SK-N-SH (cell line): ENCODE results near the gene COL4A4. TPM values are rescaled to one million over a fixed set of nuclear protein-coding genes. Genes with fewer than 3 reads are reported as not detected.

ENCODE experiments used
- CTCF ChIA-PET: fragments of 300-600, 350-600 bp; formaldehyde crosslinking; extraction: SDS; loops from one replicate; lab custom pipeline; 2021; lab: Yijun Ruan, JAX
- POLR2A ChIA-PET: fragments of 350-600 bp; sonication (Branson Sonifier 250); formaldehyde crosslinking; extraction: SDS; loops from one replicate; lab custom pipeline; 2020; ENCODE audit warnings: antibody characterized with exemption, inconsistent platforms; lab: Yijun Ruan, JAX
- DNase-seq: peaks from one replicate; pipeline ENCODE4 v3.0.0; 2012
- H2AFZ ChIP-seq: fragments of 200-600 bp; sonication (generic); 2 replicates; pipeline ENCODE4 v1.8.1; 2016; ENCODE audit warnings: antibody characterized with exemption, mild to moderate bottlenecking, low read depth
- H3F3A ChIP-seq: fragments of 200-600 bp; sonication (generic); replicated peaks from 2 replicates; pipeline ENCODE3; 2016; ENCODE audit warnings: antibody characterized with exemption, mild to moderate bottlenecking; ENCODE audit not compliant: insufficient read depth
- H3K27ac ChIP-seq, 2 experiments: fragments of 200-500 bp in 1 of 2; fragments of 200-600 bp in 1 of 2; sonication (Bioruptor generic) in 1 of 2; sonication (generic), shearing (Covaris generic) in 1 of 2; 2 replicates each; pipeline versions ENCODE4 v1.5.1 to v1.6.1; 2014 to 2016; ENCODE audit warnings: low read depth in 2 of 2, inconsistent platforms in 1 of 2, low read length in 1 of 2, mild to moderate bottlenecking in 1 of 2, mixed read lengths in 1 of 2
- H3K27me3 ChIP-seq: fragments of 200-600 bp; sonication (generic), shearing (Covaris generic); 2 replicates; pipeline ENCODE4 v1.6.1; 2016; ENCODE audit warnings: mixed run types; ENCODE audit not compliant: insufficient read depth
- H3K36me3 ChIP-seq, 2 experiments: fragments of 200-500 bp in 1 of 2; fragments of 200-600 bp in 1 of 2; sonication (Bioruptor generic) in 1 of 2; sonication (generic) in 1 of 2; replicated peaks in 1 of 2; 2 replicates each; pipeline versions ENCODE3 to v1.5.1; 2014 to 2016; ENCODE audit warnings: low read length in 1 of 2, mild to moderate bottlenecking in 1 of 2; ENCODE audit not compliant: insufficient read depth in 2 of 2, control insufficient read depth in 1 of 2
- H3K4me1 ChIP-seq, 2 experiments: fragments of 200-500 bp in 1 of 2; fragments of 200-600 bp in 1 of 2; sonication (Bioruptor generic) in 1 of 2; sonication (generic), shearing (Covaris generic) in 1 of 2; 2 replicates each; pipeline versions ENCODE4 v1.5.1 to v1.6.1; 2014 to 2016; ENCODE audit warnings: low read depth in 1 of 2, low read length in 1 of 2, mixed run types in 1 of 2; ENCODE audit not compliant: insufficient read depth in 2 of 2, control insufficient read depth in 1 of 2
- H3K4me2 ChIP-seq: fragments of 200-600 bp; sonication (generic), shearing (Covaris generic); 2 replicates; pipeline ENCODE4 v1.6.1; 2017; ENCODE audit warnings: mixed run types
- H3K4me3 ChIP-seq, 2 experiments: fragments of 200-500 bp in 1 of 2; fragments of 200-600 bp in 1 of 2; sonication (Bioruptor generic) in 1 of 2; sonication (generic), shearing (Covaris generic) in 1 of 2; 2 replicates each; pipeline versions ENCODE4 v1.5.1 to v1.8.1; 2014 to 2016; ENCODE audit warnings: low read depth in 2 of 2, inconsistent platforms in 1 of 2, low read length in 1 of 2, mild to moderate bottlenecking in 1 of 2, mixed read lengths in 1 of 2, moderate library complexity in 1 of 2
- H3K79me2 ChIP-seq: fragments of 200-600 bp; sonication (generic); 2 replicates; pipeline ENCODE4 v1.8.1; 2017; ENCODE audit warnings: mild to moderate bottlenecking; ENCODE audit not compliant: insufficient read depth
- H3K9ac ChIP-seq: fragments of 200-600 bp; sonication (generic); 2 replicates; pipeline ENCODE4 v1.6.1; 2017; ENCODE audit warnings: mixed run types
- H3K9me2 ChIP-seq: fragments of 200-600 bp; sonication (generic); 2 replicates; pipeline ENCODE4 v1.6.1; 2017; ENCODE audit warnings: mixed run types
- H3K9me3 ChIP-seq: fragments of 200-600 bp; sonication (generic); 2 replicates; pipeline ENCODE4 v1.6.1; 2017; ENCODE audit warnings: mixed run types, mild to moderate bottlenecking, moderate library complexity
- H4K20me1 ChIP-seq: fragments of 200-600 bp; sonication (generic); 2 replicates; pipeline ENCODE4 v1.6.1; 2017; ENCODE audit warnings: mild to moderate bottlenecking, mixed run types; ENCODE audit not compliant: insufficient read depth
- EP300 ChIP-seq, 2 experiments: IDR thresholded peaks; 2 replicates each; pipeline versions ENCODE4 v1.4.0 to v1.6.1; 2012; ENCODE audit warnings: borderline replicate concordance in 1 of 2, low read depth in 1 of 2, low read length in 1 of 2
- FOXM1 ChIP-seq: IDR thresholded peaks from 2 replicates; pipeline ENCODE4 v1.4.0; 2012; ENCODE audit warnings: low read depth, mild to moderate bottlenecking
- GABPA ChIP-seq: IDR thresholded peaks from 2 replicates; pipeline ENCODE4 v1.4.0; 2012; ENCODE audit warnings: low read depth, mild to moderate bottlenecking
- GATA2 ChIP-seq: sonication (generic); formaldehyde crosslinking; IDR thresholded peaks from 2 replicates; pipeline ENCODE4 v1.5.0; 2020; ENCODE audit warnings: mild to moderate bottlenecking, missing genetic modification reagents
- JUND ChIP-seq: IDR thresholded peaks from 2 replicates; pipeline ENCODE4 v1.4.0; 2012
- MEF2A ChIP-seq: IDR thresholded peaks from 2 replicates; pipeline ENCODE4 v1.4.0; 2012; ENCODE audit warnings: low read depth, borderline replicate concordance
- NFIC ChIP-seq: IDR thresholded peaks from 2 replicates; pipeline ENCODE4 v1.4.0; 2012; ENCODE audit warnings: borderline replicate concordance
- RAD21 ChIP-seq: IDR thresholded peaks from 2 replicates; pipeline ENCODE4 v1.6.1; 2012; ENCODE audit warnings: mild to moderate bottlenecking, low read length
- RFX5 ChIP-seq: IDR thresholded peaks from 2 replicates; pipeline ENCODE4 v1.6.1; 2012; ENCODE audit warnings: mild to moderate bottlenecking, improper control_type of control experiment, low read length
- SIN3A ChIP-seq: IDR thresholded peaks from 2 replicates; pipeline ENCODE4 v1.6.1; 2012; ENCODE audit warnings: low read depth, mild to moderate bottlenecking, low read length, moderate library complexity, borderline replicate concordance
- YY1 ChIP-seq: IDR thresholded peaks from 2 replicates; pipeline ENCODE4 v1.4.0; 2012; ENCODE audit warnings: low read depth, mild to moderate bottlenecking
- WGBS: methylation state at CpG from one replicate; pipeline ENCODE4 v1.1.6; 2017; ENCODE audit warnings: low lambda C conversion rate; 5-methylcytosine and 5-hydroxymethylcytosine counted together
- polyA plus RNA-seq, 3 experiments: library from polyadenylated mRNA; depleted of rRNA; stranded (reverse); fragments of >200 nt; gene quantifications; 2 replicates each; pipeline ENCODE4 v1.2.3, GENCODE V29; 2012
- TF ChIP-seq, protein P1 (sequence below): IDR thresholded peaks from 2 replicates; pipeline ENCODE4; 2012
- TF ChIP-seq, protein P2 (sequence below): IDR thresholded peaks from 2 replicates; pipeline ENCODE4 v1.4.0; 2012; ENCODE audit warnings: low read depth, borderline replicate concordance
- TF ChIP-seq, protein P3 (sequence below): fragments of 200-600 bp; sonication (generic); IDR thresholded peaks from 2 replicates; pipeline ENCODE4 v1.6.1; 2017; ENCODE audit warnings: antibody characterized with exemption, mild to moderate bottlenecking, moderate library complexity
- TF ChIP-seq, protein P4 (sequence below): IDR thresholded peaks from 2 replicates; pipeline ENCODE4 v1.6.1; 2012; ENCODE audit warnings: mild to moderate bottlenecking, low read depth, low read length, moderate library complexity

Gene COL4A4
- polyA plus RNA-seq, 1 of the 3 experiments (the other 2 are of a cell fraction), result not detected

DNA sequence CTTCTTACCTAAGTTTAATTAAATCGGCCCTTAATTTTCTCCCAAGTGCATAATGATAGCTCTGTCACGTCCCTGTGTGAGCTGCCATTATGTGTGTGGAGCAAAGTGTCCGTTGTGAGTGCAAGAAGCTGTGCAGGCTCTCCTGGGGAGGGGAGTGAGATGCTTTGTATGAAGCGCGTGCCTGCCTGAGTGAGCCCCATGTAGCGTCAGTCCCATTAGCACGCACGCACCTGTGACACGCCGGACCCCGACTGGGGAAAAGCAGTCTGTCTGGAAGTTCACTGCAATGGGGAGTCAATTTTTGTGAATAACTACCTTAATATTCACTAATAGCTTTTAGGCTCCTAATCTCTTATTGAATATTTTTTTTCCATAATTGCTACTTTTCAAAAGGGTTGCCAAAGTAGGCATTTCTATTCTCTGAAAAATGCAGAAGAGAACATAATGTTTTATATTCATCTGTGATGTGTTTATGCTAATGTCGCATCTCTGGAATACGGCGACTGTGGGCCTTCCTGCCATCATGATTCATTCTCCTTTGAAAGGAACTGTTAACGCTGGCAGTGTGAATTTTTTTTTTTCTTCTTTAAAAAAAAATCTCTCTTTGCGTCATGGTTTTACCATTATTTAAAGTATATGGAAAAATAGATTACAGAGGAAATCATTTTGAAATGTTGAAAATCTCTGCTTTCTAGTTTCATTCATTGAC, 157.7 kb downstream of the COL4A4 start:
- 90% methylated on average over 16 of the region's 16 CpGs for WGBS

DNA sequence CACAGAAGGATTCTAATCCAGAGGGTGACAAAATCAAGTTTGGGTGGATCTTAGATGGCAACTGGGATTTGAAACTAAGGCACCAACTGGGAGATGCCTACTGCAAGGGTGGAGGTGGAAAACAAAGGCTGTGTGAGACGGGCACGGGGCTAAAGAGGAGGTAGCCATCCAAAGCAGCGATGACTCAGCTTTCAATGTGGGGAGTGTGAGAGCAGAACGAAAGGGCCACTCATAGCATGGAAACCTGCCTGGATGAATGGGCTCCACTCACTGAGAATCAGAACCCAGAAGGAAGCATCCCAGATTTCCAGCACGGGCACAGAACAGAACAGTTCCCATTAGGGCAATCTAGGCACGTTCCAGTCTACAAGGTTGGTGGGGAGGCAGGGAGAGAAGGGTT, 159.5 kb downstream of the COL4A4 start:
- Histone ChIP-seq H3K9me2 (no peaks in the 10 kb centered on the region), H4K20me1 (no peaks in the 10 kb centered on the region), H3K27ac (no peak overlapping the region), H3K9me3 (no peaks in the 10 kb centered on the region), H3K79me2 (no peaks in the 10 kb centered on the region), H3K9ac (no peak overlapping the region), H2AFZ (no peak overlapping the region), H3K4me3 (no peak overlapping the region), H3F3A (no peaks in the 10 kb centered on the region), H3K4me1 (no peaks in the 10 kb centered on the region), H3K4me2 (no peak overlapping the region), H3K27me3 (no peaks in the 10 kb centered on the region), H3K36me3 (no peaks in the 10 kb centered on the region)
- CTCF ChIA-PET, result interaction anchor here (0.8 to 2.0 kb wide), 3 partner anchors 19 to 103 kb away, joined by 3 to 6 read pairs (median 4); no protein-coding TSS in a partner anchor
- POLR2A ChIA-PET, result no interaction called here
- no peak for DNase-seq
- 77% methylated on average over 6 of the region's 6 CpGs for WGBS
- no peak for TF ChIP-seq FOXM1
- TF ChIP-seq EP300 (IDR thresholded peaks at IDR 0.05; ENCODE audit: borderline replicate concordance in 1 of 2, low read depth in 1 of 2, low read length in 1 of 2), result no peak
- TF ChIP-seq NFIC, result no peak
- no peak for TF ChIP-seq GABPA
- no peak for TF ChIP-seq MEF2A
- no peak for TF ChIP-seq GATA2 (CRISPR knock-in tag)
- TF ChIP-seq YY1, result no peak
- no peak for TF ChIP-seq RAD21
- TF ChIP-seq, protein P1, sequence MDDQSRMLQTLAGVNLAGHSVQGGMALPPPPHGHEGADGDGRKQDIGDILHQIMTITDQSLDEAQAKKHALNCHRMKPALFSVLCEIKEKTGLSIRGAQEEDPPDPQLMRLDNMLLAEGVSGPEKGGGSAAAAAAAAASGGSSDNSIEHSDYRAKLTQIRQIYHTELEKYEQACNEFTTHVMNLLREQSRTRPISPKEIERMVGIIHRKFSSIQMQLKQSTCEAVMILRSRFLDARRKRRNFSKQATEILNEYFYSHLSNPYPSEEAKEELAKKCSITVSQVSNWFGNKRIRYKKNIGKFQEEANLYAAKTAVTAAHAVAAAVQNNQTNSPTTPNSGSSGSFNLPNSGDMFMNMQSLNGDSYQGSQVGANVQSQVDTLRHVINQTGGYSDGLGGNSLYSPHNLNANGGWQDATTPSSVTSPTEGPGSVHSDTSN, result no peak
- TF ChIP-seq, protein P2, sequence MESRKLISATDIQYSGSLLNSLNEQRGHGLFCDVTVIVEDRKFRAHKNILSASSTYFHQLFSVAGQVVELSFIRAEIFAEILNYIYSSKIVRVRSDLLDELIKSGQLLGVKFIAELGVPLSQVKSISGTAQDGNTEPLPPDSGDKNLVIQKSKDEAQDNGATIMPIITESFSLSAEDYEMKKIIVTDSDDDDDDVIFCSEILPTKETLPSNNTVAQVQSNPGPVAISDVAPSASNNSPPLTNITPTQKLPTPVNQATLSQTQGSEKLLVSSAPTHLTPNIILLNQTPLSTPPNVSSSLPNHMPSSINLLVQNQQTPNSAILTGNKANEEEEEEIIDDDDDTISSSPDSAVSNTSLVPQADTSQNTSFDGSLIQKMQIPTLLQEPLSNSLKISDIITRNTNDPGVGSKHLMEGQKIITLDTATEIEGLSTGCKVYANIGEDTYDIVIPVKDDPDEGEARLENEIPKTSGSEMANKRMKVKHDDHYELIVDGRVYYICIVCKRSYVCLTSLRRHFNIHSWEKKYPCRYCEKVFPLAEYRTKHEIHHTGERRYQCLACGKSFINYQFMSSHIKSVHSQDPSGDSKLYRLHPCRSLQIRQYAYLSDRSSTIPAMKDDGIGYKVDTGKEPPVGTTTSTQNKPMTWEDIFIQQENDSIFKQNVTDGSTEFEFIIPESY, result no peak

More for the DNA sequence above, 157.7 kb downstream of the COL4A4 start:
- Histone ChIP-seq H3K9me3 (no peaks in the 10 kb centered on the region), H3K4me2 (no peak overlapping the region), H3F3A (no peaks in the 10 kb centered on the region), H3K4me1 (no peaks in the 10 kb centered on the region), H3K27me3 (no peaks in the 10 kb centered on the region), H3K27ac (no peak overlapping the region), H3K79me2 (no peaks in the 10 kb centered on the region), H4K20me1 (no peaks in the 10 kb centered on the region), H3K36me3 (no peaks in the 10 kb centered on the region), H3K9ac (no peak overlapping the region), H3K4me3 (no peak overlapping the region), H3K9me2 (no peaks in the 10 kb centered on the region), H2AFZ (no peak overlapping the region)
- no peak for DNase-seq
- ChIA-PET POLR2A (no interaction called here), CTCF (interaction anchor here (2.0 kb wide), 1 partner anchor 27 kb away, joined by 6 read pairs; no protein-coding TSS in a partner anchor)
- TF ChIP-seq JUND (no peak), RAD21 (no peak), SIN3A (no peak), RFX5 (no peak)
- TF ChIP-seq, protein P3, sequence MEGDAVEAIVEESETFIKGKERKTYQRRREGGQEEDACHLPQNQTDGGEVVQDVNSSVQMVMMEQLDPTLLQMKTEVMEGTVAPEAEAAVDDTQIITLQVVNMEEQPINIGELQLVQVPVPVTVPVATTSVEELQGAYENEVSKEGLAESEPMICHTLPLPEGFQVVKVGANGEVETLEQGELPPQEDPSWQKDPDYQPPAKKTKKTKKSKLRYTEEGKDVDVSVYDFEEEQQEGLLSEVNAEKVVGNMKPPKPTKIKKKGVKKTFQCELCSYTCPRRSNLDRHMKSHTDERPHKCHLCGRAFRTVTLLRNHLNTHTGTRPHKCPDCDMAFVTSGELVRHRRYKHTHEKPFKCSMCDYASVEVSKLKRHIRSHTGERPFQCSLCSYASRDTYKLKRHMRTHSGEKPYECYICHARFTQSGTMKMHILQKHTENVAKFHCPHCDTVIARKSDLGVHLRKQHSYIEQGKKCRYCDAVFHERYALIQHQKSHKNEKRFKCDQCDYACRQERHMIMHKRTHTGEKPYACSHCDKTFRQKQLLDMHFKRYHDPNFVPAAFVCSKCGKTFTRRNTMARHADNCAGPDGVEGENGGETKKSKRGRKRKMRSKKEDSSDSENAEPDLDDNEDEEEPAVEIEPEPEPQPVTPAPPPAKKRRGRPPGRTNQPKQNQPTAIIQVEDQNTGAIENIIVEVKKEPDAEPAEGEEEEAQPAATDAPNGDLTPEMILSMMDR, result no peak
- TF ChIP-seq, protein P4, sequence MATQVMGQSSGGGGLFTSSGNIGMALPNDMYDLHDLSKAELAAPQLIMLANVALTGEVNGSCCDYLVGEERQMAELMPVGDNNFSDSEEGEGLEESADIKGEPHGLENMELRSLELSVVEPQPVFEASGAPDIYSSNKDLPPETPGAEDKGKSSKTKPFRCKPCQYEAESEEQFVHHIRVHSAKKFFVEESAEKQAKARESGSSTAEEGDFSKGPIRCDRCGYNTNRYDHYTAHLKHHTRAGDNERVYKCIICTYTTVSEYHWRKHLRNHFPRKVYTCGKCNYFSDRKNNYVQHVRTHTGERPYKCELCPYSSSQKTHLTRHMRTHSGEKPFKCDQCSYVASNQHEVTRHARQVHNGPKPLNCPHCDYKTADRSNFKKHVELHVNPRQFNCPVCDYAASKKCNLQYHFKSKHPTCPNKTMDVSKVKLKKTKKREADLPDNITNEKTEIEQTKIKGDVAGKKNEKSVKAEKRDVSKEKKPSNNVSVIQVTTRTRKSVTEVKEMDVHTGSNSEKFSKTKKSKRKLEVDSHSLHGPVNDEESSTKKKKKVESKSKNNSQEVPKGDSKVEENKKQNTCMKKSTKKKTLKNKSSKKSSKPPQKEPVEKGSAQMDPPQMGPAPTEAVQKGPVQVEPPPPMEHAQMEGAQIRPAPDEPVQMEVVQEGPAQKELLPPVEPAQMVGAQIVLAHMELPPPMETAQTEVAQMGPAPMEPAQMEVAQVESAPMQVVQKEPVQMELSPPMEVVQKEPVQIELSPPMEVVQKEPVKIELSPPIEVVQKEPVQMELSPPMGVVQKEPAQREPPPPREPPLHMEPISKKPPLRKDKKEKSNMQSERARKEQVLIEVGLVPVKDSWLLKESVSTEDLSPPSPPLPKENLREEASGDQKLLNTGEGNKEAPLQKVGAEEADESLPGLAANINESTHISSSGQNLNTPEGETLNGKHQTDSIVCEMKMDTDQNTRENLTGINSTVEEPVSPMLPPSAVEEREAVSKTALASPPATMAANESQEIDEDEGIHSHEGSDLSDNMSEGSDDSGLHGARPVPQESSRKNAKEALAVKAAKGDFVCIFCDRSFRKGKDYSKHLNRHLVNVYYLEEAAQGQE, result no peak
